ENCODE measurements around the gene C22orf23.

Gene C22orf23

GRCh38 chr22:37894939-37895670 lies 58.3 kb downstream of the C22orf23 start:
- DNase-seq = no peak

DNA sequence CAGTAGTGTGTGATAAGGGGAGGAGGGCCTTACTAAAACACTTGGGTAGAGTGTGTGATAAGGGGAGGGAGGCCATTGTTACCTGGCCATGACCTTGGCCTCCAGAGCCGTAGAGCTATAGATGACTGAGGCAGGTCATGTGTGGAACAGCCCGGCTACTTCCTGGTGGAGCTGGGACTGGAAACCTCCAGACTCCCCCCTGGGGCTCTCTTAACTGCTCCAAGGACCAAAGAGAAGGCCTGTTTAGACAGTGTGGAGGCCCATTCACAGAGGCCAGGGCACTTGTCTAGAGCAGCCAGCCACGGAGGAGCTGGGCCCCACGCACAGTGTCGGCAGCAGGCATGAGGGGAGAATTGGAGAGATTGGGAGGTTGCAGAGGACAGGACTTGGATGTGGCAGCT lies 59.8 kb downstream of the C22orf23 start:
- no peak for DNase-seq
